Ramos (cell line): ENCODE data around the gene PLAAT4.
"Not testable (repeated sequence)": the region's sequence is repeated elsewhere in the genome, so short reads cannot be mapped to it uniquely, and the experiment has no call there.

Experiments used
- in situ Hi-C: fragments of 300-500 bp; cut with MboI; formaldehyde crosslinking; loops from one replicate; pipeline ENCODE4 v1.14.3; 2022; ENCODE audit warnings: low sequenced_read_pairs; ENCODE audit not compliant: unreplicated experiment

PLAAT4 gene

GRCh38 chr11:63564784-63565350, 28.3 kb downstream of the PLAAT4 start:
- in situ Hi-C loops, result no loop called here

- in situ Hi-C loops, result no loop called here
Observed at GRCh38 chr11:63567044-63567840, 30.6 kb downstream of the PLAAT4 start.

GRCh38 chr11:63569570-63569969, 33.0 kb downstream of the PLAAT4 start:
- in situ Hi-C loops, result no loop called here

GRCh38 chr11:63572026-63572688, 35.5 kb downstream of the PLAAT4 start:
- in situ Hi-C loops, result no loop called here

GRCh38 chr11:63573881-63574855, 37.6 kb downstream of the PLAAT4 start:
- in situ Hi-C loops, result no loop called here

- in situ Hi-C loops, result no loop called here
Observed at GRCh38 chr11:63574856-63575602, 38.4 kb downstream of the PLAAT4 start.

- in situ Hi-C loops, result not testable (repeated sequence)
Observed at GRCh38 chr11:63578882-63579281, 42.3 kb downstream of the PLAAT4 start.

GRCh38 chr11:63581224-63581623, 44.6 kb downstream of the PLAAT4 start:
- in situ Hi-C loops, result not testable (repeated sequence)

GRCh38 chr11:63583357-63583677, 46.7 kb downstream of the PLAAT4 start:
- in situ Hi-C loops, result no loop called here

- in situ Hi-C loops, result no loop called here
Observed at GRCh38 chr11:63586451-63587166, 50.0 kb downstream of the PLAAT4 start.

- in situ Hi-C loops, result no loop called here
Observed at GRCh38 chr11:63589000-63589399, 52.4 kb downstream of the PLAAT4 start.

- in situ Hi-C loops, result no loop called here
Observed at GRCh38 chr11:63590024-63590788, 53.6 kb downstream of the PLAAT4 start.

GRCh38 chr11:63592975-63593395, 56.4 kb downstream of the PLAAT4 start:
- in situ Hi-C loops, result no loop called here

- in situ Hi-C loops, result no loop called here
Observed at GRCh38 chr11:63595296-63595695, 58.7 kb downstream of the PLAAT4 start.
